Omental fat pad (tissue), 4 donors: ENCODE results near the gene TFCP2. TPM values are rescaled to one million over a fixed set of nuclear protein-coding genes. Genes with fewer than 3 reads are reported as not detected.

ENCODE experiments used
- ATAC-seq: fragments of 150-250 bp; one replicate; pipeline ENCODE4 v1.9.1; 2016; ENCODE audit warnings: mild to moderate bottlenecking, moderate library complexity; ENCODE audit not compliant: low FRiP score
- DNase-seq: peaks from one replicate; pipeline ENCODE4 v3.0.0-alpha.2; 2019; ENCODE audit warnings: low spot score
- total RNA-seq, 4 donors: library from RNA; depleted of rRNA; stranded (reverse); fragments of >200 nt; gene quantifications; one replicate each; pipeline ENCODE4 v1.1.0, GENCODE V29; 2016
- TF ChIP-seq, protein P1 (sequence below), 3 donors: fragments of 450-650 bp; IDR thresholded peaks; one replicate each; pipeline ENCODE4 v1.5.1; 2016 to 2017; ENCODE audit warnings: antibody characterized with exemption in 3 of 3, mild to moderate bottlenecking in 3 of 3, moderate library complexity in 2 of 3

Gene TFCP2
- total RNA-seq, 4 donors from 2014 or later, result 10.1 to 14.3 (median 12.2) TPM

DNA sequence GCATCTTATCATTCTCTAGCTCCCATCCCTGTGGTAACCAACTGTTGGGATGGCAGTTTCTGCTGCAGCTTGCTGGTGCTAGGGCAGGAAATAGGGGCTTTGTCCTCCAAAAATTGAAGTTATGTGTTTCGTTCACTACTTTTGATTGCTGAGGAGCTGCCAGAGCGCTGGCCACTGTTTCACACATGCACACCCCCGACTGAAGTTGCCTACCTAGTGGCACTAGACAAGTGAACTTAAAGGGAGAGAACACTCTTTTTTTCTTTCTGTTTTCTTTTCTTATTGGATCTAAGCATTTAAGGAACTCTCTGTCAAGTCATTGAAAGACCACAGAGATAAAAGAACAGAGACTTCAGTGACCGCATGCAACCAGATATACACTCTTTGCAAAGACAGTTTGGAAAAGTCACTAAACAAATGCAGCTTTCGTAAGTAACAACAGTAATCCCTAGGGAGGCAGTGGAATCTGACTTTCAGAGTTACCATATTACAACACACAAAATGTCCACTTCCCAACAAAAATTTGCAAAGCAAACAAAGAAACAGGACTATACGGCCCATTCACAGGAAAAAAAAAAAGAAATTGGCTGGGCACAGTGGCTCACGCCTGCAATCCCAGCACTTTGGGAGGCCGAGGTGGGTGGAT is 12.0 kb downstream of the TFCP2 start:
- DNase-seq (no peak), ATAC-seq (no peak)
- TF ChIP-seq, protein P1, sequence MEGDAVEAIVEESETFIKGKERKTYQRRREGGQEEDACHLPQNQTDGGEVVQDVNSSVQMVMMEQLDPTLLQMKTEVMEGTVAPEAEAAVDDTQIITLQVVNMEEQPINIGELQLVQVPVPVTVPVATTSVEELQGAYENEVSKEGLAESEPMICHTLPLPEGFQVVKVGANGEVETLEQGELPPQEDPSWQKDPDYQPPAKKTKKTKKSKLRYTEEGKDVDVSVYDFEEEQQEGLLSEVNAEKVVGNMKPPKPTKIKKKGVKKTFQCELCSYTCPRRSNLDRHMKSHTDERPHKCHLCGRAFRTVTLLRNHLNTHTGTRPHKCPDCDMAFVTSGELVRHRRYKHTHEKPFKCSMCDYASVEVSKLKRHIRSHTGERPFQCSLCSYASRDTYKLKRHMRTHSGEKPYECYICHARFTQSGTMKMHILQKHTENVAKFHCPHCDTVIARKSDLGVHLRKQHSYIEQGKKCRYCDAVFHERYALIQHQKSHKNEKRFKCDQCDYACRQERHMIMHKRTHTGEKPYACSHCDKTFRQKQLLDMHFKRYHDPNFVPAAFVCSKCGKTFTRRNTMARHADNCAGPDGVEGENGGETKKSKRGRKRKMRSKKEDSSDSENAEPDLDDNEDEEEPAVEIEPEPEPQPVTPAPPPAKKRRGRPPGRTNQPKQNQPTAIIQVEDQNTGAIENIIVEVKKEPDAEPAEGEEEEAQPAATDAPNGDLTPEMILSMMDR (IDR thresholded peaks at IDR 0.05), result no peak

DNA sequence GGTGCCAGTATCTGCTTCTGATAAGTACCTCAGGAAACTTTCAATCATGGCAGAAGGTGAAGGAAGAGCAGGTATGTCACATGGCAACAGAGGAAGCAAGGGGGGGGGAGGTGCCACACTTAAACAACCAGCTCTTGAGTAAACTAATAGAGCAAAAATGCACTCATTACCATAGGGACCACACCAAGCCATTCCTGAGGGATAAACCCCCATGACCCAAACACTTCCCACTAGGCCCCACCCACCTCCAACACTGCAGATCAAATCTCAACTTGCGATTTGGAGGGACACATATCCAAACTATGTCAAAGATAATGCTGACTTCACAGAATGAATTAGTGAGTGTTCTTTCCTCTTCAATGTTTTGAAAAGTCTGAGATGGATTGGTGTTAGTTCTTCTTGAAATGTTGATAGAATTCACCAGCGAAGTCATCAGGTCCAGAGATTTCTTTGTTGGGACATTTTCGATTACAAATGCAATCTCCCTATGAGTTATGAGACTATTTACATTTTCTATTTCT is 16.6 kb downstream of the TFCP2 start:
- TF ChIP-seq, protein P1 (IDR thresholded peaks at IDR 0.05), result no peak
- no peak for ATAC-seq
- DNase-seq, result no peak

DNA sequence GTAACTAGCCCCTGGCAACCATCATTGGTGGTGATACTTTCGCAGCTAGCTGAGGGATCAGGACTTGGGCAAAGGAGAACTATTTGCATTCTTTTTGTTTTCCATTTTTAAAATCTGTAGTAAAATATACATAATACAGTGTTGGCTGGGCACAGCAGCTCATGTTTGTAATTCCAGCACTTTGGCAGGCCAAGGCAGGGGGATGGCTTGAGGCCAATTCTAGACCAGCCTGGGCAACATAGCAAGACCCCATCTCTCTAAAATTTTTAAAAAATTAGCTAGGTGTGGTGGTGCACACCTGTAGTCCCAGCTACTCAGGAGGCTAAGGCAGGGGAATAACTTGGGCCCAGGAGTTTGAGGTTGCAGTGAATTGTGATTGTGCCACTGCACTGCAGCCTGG is 20.0 kb downstream of the TFCP2 start:
- TF ChIP-seq, protein P1 (IDR thresholded peaks at IDR 0.05), result no peak
- DNase-seq (no peak), ATAC-seq (no peak)

DNA sequence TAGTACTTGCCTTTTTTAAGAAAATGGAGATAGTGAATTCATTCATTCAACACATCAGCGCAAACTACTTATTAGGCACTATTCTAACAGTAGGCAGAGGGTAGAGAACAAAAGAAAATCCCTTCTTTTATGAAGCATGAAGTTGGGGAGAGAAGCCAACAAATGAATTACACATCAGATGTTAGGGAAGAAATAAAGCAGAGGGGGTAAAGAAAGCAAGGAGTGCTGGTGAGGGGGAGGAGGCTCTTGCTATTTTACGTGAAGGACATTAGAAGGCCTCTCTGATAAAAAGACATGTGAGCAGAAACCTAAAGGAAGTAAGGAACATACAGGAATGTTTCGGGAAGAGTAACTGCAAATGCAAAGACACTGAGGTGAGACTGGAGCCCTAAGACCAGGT is 22.2 kb downstream of the TFCP2 start:
- TF ChIP-seq, protein P1 (IDR thresholded peaks at IDR 0.05), result no peak
- DNase-seq, result no peak
- ATAC-seq, result no peak

DNA sequence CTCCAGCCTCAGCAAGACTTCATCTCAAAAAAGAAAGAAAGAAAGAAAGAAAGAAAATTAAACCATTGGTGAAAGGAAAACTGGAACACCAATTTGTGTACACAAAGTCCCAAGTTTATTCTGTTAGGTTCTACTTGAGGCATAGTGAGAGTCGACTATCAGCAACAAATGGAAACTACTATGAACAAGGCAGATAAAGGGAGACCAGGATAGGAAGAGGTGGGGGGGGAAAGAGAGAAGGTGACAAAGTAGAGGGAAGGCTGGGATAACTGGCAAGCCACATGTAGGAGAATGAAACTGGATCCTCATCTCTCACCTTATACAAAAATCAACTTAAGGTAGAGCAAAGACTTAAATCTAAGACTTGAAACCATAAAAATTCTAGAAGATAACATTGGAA is 25.6 kb downstream of the TFCP2 start:
- TF ChIP-seq, protein P1 (IDR thresholded peaks at IDR 0.05), result no peak
- no peak for ATAC-seq
- DNase-seq, result no peak

DNA sequence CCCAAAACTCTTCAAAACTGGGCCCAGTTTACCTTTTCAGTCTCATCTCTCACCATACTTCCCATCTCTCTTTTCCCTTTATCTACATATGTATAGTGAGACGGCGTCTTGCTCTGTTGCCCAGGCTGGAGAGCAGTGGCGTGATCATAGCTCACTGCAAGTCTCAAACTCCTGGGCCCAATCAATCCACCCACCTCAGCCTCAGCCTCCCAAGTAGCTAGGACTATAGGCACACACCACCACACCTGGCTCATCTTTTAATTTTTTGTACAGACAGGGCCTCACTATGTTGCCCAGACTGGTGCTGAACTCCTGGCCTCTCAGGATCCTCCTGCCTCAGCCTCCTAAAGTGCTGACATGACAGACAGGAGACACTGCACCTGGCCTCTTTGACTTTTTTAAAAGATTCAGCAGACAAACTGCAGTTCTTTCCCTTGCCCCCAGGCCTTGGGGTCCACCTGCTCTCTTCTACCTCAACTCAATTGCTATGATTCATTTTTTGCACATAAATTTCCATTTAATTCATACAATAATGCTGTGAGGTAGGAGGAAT is 33.6 kb downstream of the TFCP2 start:
- ATAC-seq (no peak), DNase-seq (no peak)
- TF ChIP-seq, protein P1 (IDR thresholded peaks at IDR 0.05), result no peak

DNA sequence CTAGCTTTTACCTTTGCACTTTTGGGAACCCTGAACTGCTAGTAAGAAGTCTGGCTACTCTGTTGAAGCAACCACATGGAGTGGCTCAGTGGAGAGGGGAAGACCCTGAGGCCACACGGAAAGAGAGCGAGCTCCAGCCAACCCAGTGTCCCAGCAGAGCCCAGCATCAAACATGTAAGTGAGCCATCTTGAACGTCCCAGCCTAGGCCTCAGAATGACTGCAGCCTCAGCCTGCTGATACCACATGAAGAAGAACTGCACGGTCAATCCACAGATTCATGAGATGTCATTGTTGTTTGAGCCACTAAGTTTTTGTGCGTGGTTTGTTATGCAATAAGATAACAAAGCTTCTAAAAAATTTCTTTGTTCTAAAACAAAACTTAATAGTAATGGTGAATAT is 40.2 kb downstream of the TFCP2 start:
- ATAC-seq, result no peak
- no peak for DNase-seq
- TF ChIP-seq, protein P1 (IDR thresholded peaks at IDR 0.05), result no peak
